IPS-18c (cell line): ENCODE results near the gene NIPSNAP2.
"Not testable (repeated sequence)": the region's sequence is repeated elsewhere in the genome, so short reads cannot be mapped to it uniquely, and the experiment has no call there.

ENCODE experiments used
- H3K4me3 ChIP-seq: 2 replicates; pipeline ENCODE4 v1.7.0; 2013; ENCODE audit warnings: low read depth, mild to moderate bottlenecking, low read length, moderate library complexity; ENCODE audit not compliant: insufficient read depth
- H3K9me3 ChIP-seq: one replicate; pipeline ENCODE4 v1.6.1; 2013; ENCODE audit warnings: mild to moderate bottlenecking, low read length, moderate library complexity; ENCODE audit not compliant: control insufficient read depth, insufficient read depth

The NIPSNAP2 gene

GRCh38 chr7:55964261-55965099 is at the start of gene NIPSNAP2:
Gene NIPSNAP2 (plus strand): TSS chr7:55964585. CDS start chr7:55964610, 25 bp downstream.
- Histone ChIP-seq H3K9me3 (no peaks in the 10 kb centered on the region), H3K4me3 (peak within 1 kb of the TSS; percentile 91)

GRCh38 chr7:55917771-55918170 is 46.6 kb upstream of the NIPSNAP2 start:
- H3K9me3 ChIP-seq: no peaks in the 10 kb centered on the region

GRCh38 chr7:55928006-55928767 is 36.2 kb upstream of the NIPSNAP2 start:
- H3K4me3 ChIP-seq: no peak overlapping the region
- no peaks in the 10 kb centered on the region for H3K9me3 ChIP-seq

More at GRCh38 chr7:55917771-55918170, 46.6 kb upstream of the NIPSNAP2 start:
- no peak overlapping the region for H3K4me3 ChIP-seq

GRCh38 chr7:55931421-55932151 is 32.8 kb upstream of the NIPSNAP2 start:
- H3K9me3 ChIP-seq: no peaks in the 10 kb centered on the region

GRCh38 chr7:55939514-55940123 is 24.8 kb upstream of the NIPSNAP2 start:
- no peak overlapping the region for H3K4me3 ChIP-seq
- H3K9me3 ChIP-seq: peaks cover 9% of the 10 kb centered on the region

More at GRCh38 chr7:55931421-55932151, 32.8 kb upstream of the NIPSNAP2 start:
- H3K4me3 ChIP-seq: no peak overlapping the region

- Histone ChIP-seq H3K9me3 (no peaks in the 10 kb centered on the region), H3K4me3 (no peak overlapping the region)
These were observed 17.8 kb upstream of the NIPSNAP2 start for GRCh38 chr7:55946545-55946944.

GRCh38 chr7:55951637-55952351 is 12.6 kb upstream of the NIPSNAP2 start, which contains the start of gene MRPS17:
Gene MRPS17 (plus strand): TSS chr7:55951877. CDS start chr7:55953196, 1,319 bp downstream.
- Histone ChIP-seq H3K9me3 (no peaks in the 10 kb centered on the region), H3K4me3 (peak within 1 kb of the TSS; percentile 90)

GRCh38 chr7:55952352-55952671 is 12.1 kb upstream of the NIPSNAP2 start:
- peak overlapping the region; percentile 90 for H3K4me3 ChIP-seq
- not testable (repeated sequence) for H3K9me3 ChIP-seq

GRCh38 chr7:55953707-55954475 is 10.5 kb upstream of the NIPSNAP2 start:
- no peak overlapping the region for H3K4me3 ChIP-seq

GRCh38 chr7:55957190-55957589 is 7.2 kb upstream of the NIPSNAP2 start:
- H3K4me3 ChIP-seq: no peak overlapping the region
- no peaks in the 10 kb centered on the region for H3K9me3 ChIP-seq

More at GRCh38 chr7:55953707-55954475, 10.5 kb upstream of the NIPSNAP2 start:
- no peaks in the 10 kb centered on the region for H3K9me3 ChIP-seq

- H3K9me3 ChIP-seq: no peaks in the 10 kb centered on the region
These were observed 2.4 kb upstream of the NIPSNAP2 start for GRCh38 chr7:55962014-55962413.

GRCh38 chr7:55963584-55964168 is 709 bp upstream of the NIPSNAP2 start:
- peak overlapping the region; percentile 15; the same call in 1 of the 2 replicates for H3K4me3 ChIP-seq
- no peaks in the 10 kb centered on the region for H3K9me3 ChIP-seq

More at GRCh38 chr7:55962014-55962413, 2.4 kb upstream of the NIPSNAP2 start:
- no peak overlapping the region for H3K4me3 ChIP-seq

GRCh38 chr7:55965100-55965470 is 700 bp downstream of the NIPSNAP2 start:
- Histone ChIP-seq H3K9me3 (no peaks in the 10 kb centered on the region), H3K4me3 (peak overlapping the region; percentile 91)

GRCh38 chr7:55965805-55966421 is 1.5 kb downstream of the NIPSNAP2 start:
- Histone ChIP-seq H3K4me3 (no peak overlapping the region), H3K9me3 (no peaks in the 10 kb centered on the region)

GRCh38 chr7:55966851-55967250 is 2.5 kb downstream of the NIPSNAP2 start:
- no peak overlapping the region for H3K4me3 ChIP-seq

More at GRCh38 chr7:55966851-55967250, 2.5 kb downstream of the NIPSNAP2 start:
- no peaks in the 10 kb centered on the region for H3K9me3 ChIP-seq
